Endothelial cell of umbilical vein (primary cell): ENCODE results near the gene PSTK. TPM values are rescaled to one million over a fixed set of nuclear protein-coding genes. Genes with fewer than 3 reads are reported as not detected.

ENCODE experiments used
- BruUV-seq: library from RNA; stranded (reverse); fragments of 400-500 nt; replicated peaks from 2 replicates; lab custom pipeline; 2021; lab: Mats Ljungman, UMichigan
- CTCF ChIA-PET: fragments of 300-600, 350-600 bp; sonication (Branson Sonifier 250); formaldehyde crosslinking; loops from one replicate; lab custom pipeline; 2021; ENCODE audit warnings: antibody characterized with exemption, inconsistent platforms; lab: Charles Lee
- POLR2A ChIA-PET: fragments of 300-600, 350-600 bp; sonication (Branson Sonifier 250); formaldehyde crosslinking; loops from one replicate; lab custom pipeline; 2021; ENCODE audit warnings: antibody characterized with exemption, inconsistent platforms; lab: Charles Lee
- DNase-seq: peaks from one replicate; pipeline ENCODE4 v3.0.0-alpha.2; 2011; ENCODE audit warnings: low read depth, low spot score
- FAIRE-seq: peaks from 2 replicates; lab custom pipeline; 2011; peaks lifted over from hg19 to GRCh38; lab: Jason Lieb, UNC
- H2AFZ ChIP-seq: 2 replicates; pipeline ENCODE4 v1.6.0; 2012; ENCODE audit warnings: low read depth, low read length, control low read depth, inconsistent platforms
- H3K27ac ChIP-seq: 2 replicates; pipeline ENCODE4 v1.5.1; 2011; ENCODE audit warnings: low read depth, mild to moderate bottlenecking, control low read depth, low read length, moderate library complexity; ENCODE audit not compliant: insufficient read depth
- H3K27me3 ChIP-seq, 2 experiments: 2 replicates each; pipeline versions ENCODE4 v1.6.0 to v1.6.1; 2011; ENCODE audit warnings: low read length in 2 of 2, mixed read lengths in 1 of 2; ENCODE audit not compliant: control insufficient read depth in 2 of 2, insufficient read depth in 2 of 2
- H3K36me3 ChIP-seq, 2 experiments: 2 replicates in 1 of 2; 3 replicates in 1 of 2; pipeline ENCODE4 v1.5.1; 2011; ENCODE audit warnings: low read length in 2 of 2, mild to moderate bottlenecking in 1 of 2, moderate library complexity in 1 of 2; ENCODE audit not compliant: control insufficient read depth in 2 of 2, insufficient read depth in 2 of 2; ENCODE audit errors: extremely low read depth in 1 of 2
- H3K4me1 ChIP-seq: 3 replicates; pipeline ENCODE4 v1.5.1; 2011; ENCODE audit warnings: mild to moderate bottlenecking, low read length; ENCODE audit not compliant: control insufficient read depth, insufficient read depth; ENCODE audit errors: extremely low read depth
- H3K4me2 ChIP-seq: 2 replicates; pipeline ENCODE4 v1.6.1; 2011; ENCODE audit warnings: low read length, control low read depth, mixed read lengths; ENCODE audit not compliant: insufficient read depth
- H3K4me3 ChIP-seq, 3 experiments: fragments of 200-600 bp in 1 of 3; sonication (generic), shearing (Covaris generic) in 1 of 3; replicated peaks in 1 of 3; 2 replicates each; pipeline ENCODE4 v1.5.1; 2011 to 2016; ENCODE audit warnings: control low read depth in 3 of 3, low read length in 3 of 3, mild to moderate bottlenecking in 2 of 3, inconsistent platforms in 1 of 3, low read depth in 1 of 3, moderate library complexity in 1 of 3; ENCODE audit not compliant: insufficient read depth in 1 of 3
- H3K79me2 ChIP-seq: 2 replicates; pipeline ENCODE4 v1.6.0; 2012; ENCODE audit warnings: low read length, inconsistent platforms; ENCODE audit not compliant: control insufficient read depth, insufficient read depth
- H3K9ac ChIP-seq: replicated peaks from 2 replicates; pipeline ENCODE3; 2011; ENCODE audit warnings: low read length, control low read depth; ENCODE audit not compliant: insufficient read depth; ENCODE audit errors: extremely low read depth
- H3K9me1 ChIP-seq: replicated peaks from 3 replicates; pipeline ENCODE4 v1.6.0; 2011; ENCODE audit warnings: mild to moderate bottlenecking, low read length; ENCODE audit not compliant: control insufficient read depth, insufficient read depth; ENCODE audit errors: extremely low read depth
- H3K9me3 ChIP-seq: replicated peaks from 2 replicates; pipeline ENCODE4 v1.5.1; 2012; ENCODE audit warnings: low read length, inconsistent platforms; ENCODE audit not compliant: control insufficient read depth, insufficient read depth
- H4K20me1 ChIP-seq: replicated peaks from 2 replicates; pipeline ENCODE3; 2011; ENCODE audit warnings: mild to moderate bottlenecking, low read length; ENCODE audit not compliant: control insufficient read depth, insufficient read depth; ENCODE audit errors: extremely low read depth
- EZH2 ChIP-seq: IDR thresholded peaks from 2 replicates; pipeline ENCODE4 v1.6.1; 2012; ENCODE audit warnings: borderline replicate concordance, low read depth, mild to moderate bottlenecking, moderate library complexity, low read length, inconsistent platforms; ENCODE audit not compliant: severe bottlenecking
- FOS ChIP-seq: IDR thresholded peaks from 2 replicates; pipeline ENCODE4 v1.6.1; 2011; ENCODE audit warnings: mild to moderate bottlenecking, low read length, moderate library complexity, borderline replicate concordance; ENCODE audit not compliant: insufficient read depth
- GATA2 ChIP-seq: IDR thresholded peaks from 2 replicates; pipeline ENCODE4 v1.7.0; 2011; ENCODE audit warnings: low read depth, mild to moderate bottlenecking, moderate library complexity, mixed read lengths, low read length; ENCODE audit not compliant: insufficient read length, insufficient read depth
- JUN ChIP-seq: IDR thresholded peaks from 2 replicates; pipeline ENCODE4 v1.6.1; 2011; ENCODE audit warnings: borderline replicate concordance, low read depth; ENCODE audit not compliant: insufficient read length, insufficient read depth
- MYC ChIP-seq: IDR thresholded peaks from one replicate; pipeline ENCODE4 v1.6.1; 2011; ENCODE audit warnings: mild to moderate bottlenecking, low read depth, low read length
- POLR2A ChIP-seq: IDR thresholded peaks from 2 replicates; pipeline ENCODE4 v1.6.1; 2012; ENCODE audit warnings: low read depth, mild to moderate bottlenecking, control low read depth, low read length
- POLR2AphosphoS5 ChIP-seq: IDR thresholded peaks from 2 replicates; pipeline ENCODE4 v1.6.1; 2012; ENCODE audit warnings: low read depth, mild to moderate bottlenecking, control low read depth, low read length, moderate library complexity; ENCODE audit not compliant: insufficient read depth
- dilution Hi-C: fragments of 300-500 bp; cut with MboI; formaldehyde crosslinking; loops from one replicate; pipeline ENCODE4 v1.15.0; 2019; ENCODE audit warnings: low sequenced_read_pairs; ENCODE audit not compliant: extremely low pct_ligation_motif_present
- intact Hi-C: fragments of 100-400 bp; cut with micrococcal nuclease; formaldehyde crosslinking; loops from one replicate; pipeline ENCODE4 v1.10.0; 2022
- polyA plus RNA-seq, 4 experiments: library from polyadenylated mRNA; depleted of rRNA in 3 of 4; stranded (reverse) in 3 of 4; unstranded in 1 of 4; fragments of >200 nt; gene quantifications; 2 replicates each; pipeline versions ENCODE4 v1.2.1 to v1.2.3, GENCODE V29; 2011 to 2012; ENCODE audit warnings: missing spikeins in 1 of 4
- total RNA-seq: library from RNA; stranded (reverse); gene quantifications from 2 replicates; pipeline ENCODE4 v1.2.3, GENCODE V29; 2021
- TF ChIP-seq, protein P1 (sequence below): IDR thresholded peaks from 2 replicates; pipeline ENCODE4 v1.6.1; 2011; ENCODE audit not compliant: insufficient read depth, insufficient read length
- TF ChIP-seq, protein P2 (sequence below), 2 donors: IDR thresholded peaks; 1 replicate in 1 of 2; 2 replicates in 1 of 2; pipeline ENCODE4 v1.5.1; 2011; ENCODE audit warnings: low read length in 2 of 2, mild to moderate bottlenecking in 2 of 2, moderate library complexity in 2 of 2, control low read depth in 1 of 2, inconsistent platforms in 1 of 2, low read depth in 1 of 2; ENCODE audit not compliant: insufficient read depth in 1 of 2; ENCODE audit errors: extremely low read depth in 1 of 2

The PSTK gene
- total and polyA plus RNA-seq, 2 donors (not counting 3 experiments of a cell fraction or from before 2014, with no cell fraction given), result 2.2 to 2.7 TPM

DNA sequence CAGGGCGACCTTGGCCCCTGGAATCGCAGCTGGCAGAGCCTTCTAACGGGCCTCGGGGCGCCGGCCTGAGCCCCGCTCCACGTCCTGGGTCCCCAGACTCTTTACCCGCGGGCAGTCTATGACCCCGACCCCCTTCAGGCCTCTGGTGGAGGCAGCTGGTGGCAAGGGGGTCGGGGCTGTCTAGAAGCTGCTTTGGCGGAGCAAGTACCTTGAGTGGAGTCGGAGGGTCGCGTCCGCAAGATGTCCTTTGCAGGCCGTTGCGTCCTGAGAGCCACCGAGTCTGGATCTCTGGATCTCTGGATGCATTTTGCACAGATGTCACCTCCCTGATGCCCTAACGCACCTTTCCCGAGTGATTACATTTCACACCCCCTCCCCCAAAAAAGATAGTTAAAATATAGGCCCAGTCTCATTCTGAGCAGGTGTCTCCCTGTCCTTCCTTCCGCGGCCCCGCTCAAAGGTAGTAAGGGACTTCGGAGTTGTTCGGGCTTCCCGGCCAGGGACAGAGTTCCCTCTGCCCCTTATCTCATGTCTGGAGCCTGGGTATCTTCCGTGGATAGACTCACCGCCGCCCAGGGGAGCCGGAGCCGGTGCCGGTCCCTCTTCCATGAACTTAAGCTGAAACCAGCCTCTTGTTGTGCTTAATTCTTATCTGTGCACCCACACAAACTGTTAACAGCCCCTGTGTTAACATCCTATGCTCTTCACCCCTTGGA, 29.1 kb downstream of the PSTK start:
- H3K27ac ChIP-seq, result peak overlapping the region; percentile 25
- peak overlapping the region; percentile 84 for H3K4me2 ChIP-seq
- no peaks in the 10 kb centered on the region for H3K9me3 ChIP-seq
- peaks cover 41% of the 10 kb centered on the region for H3K79me2 ChIP-seq
- H3K9me1 ChIP-seq, result no peaks in the 10 kb centered on the region
- BruUV-seq, result TSS peak; percentile 34
- DNase-seq (peak; percentile 19), FAIRE-seq (no peak)
- H4K20me1 ChIP-seq, result peaks cover 2% of the 10 kb centered on the region
- H2AFZ ChIP-seq, result peak overlapping the region; percentile 94
- peaks cover 0 to 2% of the 10 kb centered on the region in 2 experiments for H3K36me3 ChIP-seq
- peaks cover 17% of the 10 kb centered on the region for H3K4me1 ChIP-seq
- ChIA-PET POLR2A (interaction anchor here (1.6 kb wide), 1 partner anchor 145 kb away, joined by 4 read pairs; the partner anchor contains the start of gene BUB3), CTCF (interaction anchor here (1.2 to 4.5 kb wide), 4 partner anchors 12 to 361 kb away, joined by 3 to 35 read pairs (median 16); partner anchors contain the start of gene PSTK)
- H3K4me3 ChIP-seq, result peak overlapping the region; percentile 63 to 76 (median 75)
- H3K9ac ChIP-seq, result peak overlapping the region; percentile 71
- dilution Hi-C loops (no loop called here), intact Hi-C loops (loop anchor here (1.0 to 10.0 kb wide), 4 partner anchors 12 to 1596 kb away; partner anchors contain the start of gene FAM24B)
- TF ChIP-seq POLR2AphosphoS5 (no peak), GATA2 (no peak), MYC (no peak), FOS (no peak), POLR2A (no peak), EZH2 (no peak), JUN (no peak)
- TF ChIP-seq, protein P1, sequence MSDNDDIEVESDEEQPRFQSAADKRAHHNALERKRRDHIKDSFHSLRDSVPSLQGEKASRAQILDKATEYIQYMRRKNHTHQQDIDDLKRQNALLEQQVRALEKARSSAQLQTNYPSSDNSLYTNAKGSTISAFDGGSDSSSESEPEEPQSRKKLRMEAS, result no peak
- TF ChIP-seq, protein P2, sequence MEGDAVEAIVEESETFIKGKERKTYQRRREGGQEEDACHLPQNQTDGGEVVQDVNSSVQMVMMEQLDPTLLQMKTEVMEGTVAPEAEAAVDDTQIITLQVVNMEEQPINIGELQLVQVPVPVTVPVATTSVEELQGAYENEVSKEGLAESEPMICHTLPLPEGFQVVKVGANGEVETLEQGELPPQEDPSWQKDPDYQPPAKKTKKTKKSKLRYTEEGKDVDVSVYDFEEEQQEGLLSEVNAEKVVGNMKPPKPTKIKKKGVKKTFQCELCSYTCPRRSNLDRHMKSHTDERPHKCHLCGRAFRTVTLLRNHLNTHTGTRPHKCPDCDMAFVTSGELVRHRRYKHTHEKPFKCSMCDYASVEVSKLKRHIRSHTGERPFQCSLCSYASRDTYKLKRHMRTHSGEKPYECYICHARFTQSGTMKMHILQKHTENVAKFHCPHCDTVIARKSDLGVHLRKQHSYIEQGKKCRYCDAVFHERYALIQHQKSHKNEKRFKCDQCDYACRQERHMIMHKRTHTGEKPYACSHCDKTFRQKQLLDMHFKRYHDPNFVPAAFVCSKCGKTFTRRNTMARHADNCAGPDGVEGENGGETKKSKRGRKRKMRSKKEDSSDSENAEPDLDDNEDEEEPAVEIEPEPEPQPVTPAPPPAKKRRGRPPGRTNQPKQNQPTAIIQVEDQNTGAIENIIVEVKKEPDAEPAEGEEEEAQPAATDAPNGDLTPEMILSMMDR (IDR thresholded peaks at IDR 0.05; ENCODE audit: extremely low read depth in 1 of 2, insufficient read depth in 1 of 2, low read depth in 1 of 2, low read length in 2 of 2), result no peak
- no peaks in the 10 kb centered on the region for H3K27me3 ChIP-seq
